ENCODE results near the gene CDH4. TPM values are rescaled to one million over a fixed set of nuclear protein-coding genes. Genes with fewer than 3 reads are reported as not detected.

CDH4 gene
- total RNA-seq, 1 experiment from 2014 or later: not detected

DNA sequence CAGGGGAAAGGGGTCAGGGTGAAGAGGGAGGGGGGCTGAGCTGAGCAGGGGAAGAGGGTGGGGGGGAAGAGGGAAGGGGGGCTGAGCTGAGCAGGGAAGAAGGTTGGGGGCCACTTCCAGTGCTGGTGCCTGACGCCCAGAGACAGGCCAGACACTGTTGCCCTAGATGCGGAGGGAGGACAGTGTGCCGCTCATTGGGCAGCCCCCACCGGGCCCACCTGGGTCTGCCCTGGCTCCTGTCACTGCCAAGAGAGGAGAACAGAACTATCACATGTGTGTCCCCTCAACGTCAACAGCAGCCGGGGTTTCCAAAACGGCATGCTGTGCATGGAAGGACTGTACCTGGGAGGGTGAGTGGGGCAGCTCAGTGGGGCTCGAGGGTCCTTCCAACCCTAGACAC is 342.1 kb downstream of the CDH4 start:
- Histone ChIP-seq H3K27me3 (replicated peaks; ENCODE audit: control insufficient read depth, insufficient read depth, low read length) (no peaks in the 10 kb centered on the region), H3K4me1 (no peaks in the 10 kb centered on the region), H3K9me3 (peaks cover 60% of the 10 kb centered on the region), H3K4me3 (ENCODE audit: low read depth, low read length) (no peak overlapping the region), H3K36me3 (ENCODE audit: control insufficient read depth, insufficient read depth, low read length) (no peaks in the 10 kb centered on the region)
- H3K36me3 Mint-ChIP-seq (ENCODE audit: insufficient read depth, unreplicated experiment): peaks cover 5% of the 10 kb centered on the region
- H3K27ac Mint-ChIP-seq (ENCODE audit: unreplicated experiment): no peak overlapping the region
- BruUV-seq (replicated peaks): no TSS peak
- intact Hi-C loops (cut with micrococcal nuclease; ENCODE audit: unreplicated experiment): no loop called here
- H3K4me1 Mint-ChIP-seq (ENCODE audit: low read depth, unreplicated experiment): no peaks in the 10 kb centered on the region
- ChIA-PET CTCF (no interaction called here), POLR2A (no interaction called here)
- TF ChIP-seq, protein P1, sequence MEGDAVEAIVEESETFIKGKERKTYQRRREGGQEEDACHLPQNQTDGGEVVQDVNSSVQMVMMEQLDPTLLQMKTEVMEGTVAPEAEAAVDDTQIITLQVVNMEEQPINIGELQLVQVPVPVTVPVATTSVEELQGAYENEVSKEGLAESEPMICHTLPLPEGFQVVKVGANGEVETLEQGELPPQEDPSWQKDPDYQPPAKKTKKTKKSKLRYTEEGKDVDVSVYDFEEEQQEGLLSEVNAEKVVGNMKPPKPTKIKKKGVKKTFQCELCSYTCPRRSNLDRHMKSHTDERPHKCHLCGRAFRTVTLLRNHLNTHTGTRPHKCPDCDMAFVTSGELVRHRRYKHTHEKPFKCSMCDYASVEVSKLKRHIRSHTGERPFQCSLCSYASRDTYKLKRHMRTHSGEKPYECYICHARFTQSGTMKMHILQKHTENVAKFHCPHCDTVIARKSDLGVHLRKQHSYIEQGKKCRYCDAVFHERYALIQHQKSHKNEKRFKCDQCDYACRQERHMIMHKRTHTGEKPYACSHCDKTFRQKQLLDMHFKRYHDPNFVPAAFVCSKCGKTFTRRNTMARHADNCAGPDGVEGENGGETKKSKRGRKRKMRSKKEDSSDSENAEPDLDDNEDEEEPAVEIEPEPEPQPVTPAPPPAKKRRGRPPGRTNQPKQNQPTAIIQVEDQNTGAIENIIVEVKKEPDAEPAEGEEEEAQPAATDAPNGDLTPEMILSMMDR (IDR thresholded peaks at IDR 0.05; ENCODE audit: insufficient read depth in 1 of 2, low read depth in 1 of 2, low read length in 1 of 2, severe bottlenecking in 1 of 2, unreplicated experiment in 1 of 2): no peak
- peaks cover 51% of the 10 kb centered on the region for H3K9me3 Mint-ChIP-seq (ENCODE audit: unreplicated experiment)
- H3K27me3 Mint-ChIP-seq (ENCODE audit: insufficient read depth, unreplicated experiment): no peaks in the 10 kb centered on the region
- no peak overlapping the region for H3K4me3 Mint-ChIP-seq (ENCODE audit: unreplicated experiment)
- no peak for DNase-seq

GRCh38 chr20:61595216-61595615 is 343.2 kb downstream of the CDH4 start:
- H3K36me3 Mint-ChIP-seq (ENCODE audit: insufficient read depth, unreplicated experiment): peaks cover 5% of the 10 kb centered on the region
- ChIA-PET POLR2A (no interaction called here), CTCF (no interaction called here)
- Histone ChIP-seq H3K27me3 (replicated peaks; ENCODE audit: control insufficient read depth, insufficient read depth, low read length) (no peaks in the 10 kb centered on the region), H3K4me1 (no peaks in the 10 kb centered on the region), H3K4me3 (ENCODE audit: low read depth, low read length) (no peak overlapping the region), H3K36me3 (ENCODE audit: control insufficient read depth, insufficient read depth, low read length) (no peaks in the 10 kb centered on the region), H3K9me3 (peaks cover 68% of the 10 kb centered on the region)
- H3K4me3 Mint-ChIP-seq (ENCODE audit: unreplicated experiment): no peak overlapping the region
- no peaks in the 10 kb centered on the region for H3K4me1 Mint-ChIP-seq (ENCODE audit: low read depth, unreplicated experiment)
- DNase-seq: no peak
- no peak overlapping the region for H3K27ac Mint-ChIP-seq (ENCODE audit: unreplicated experiment)
- intact Hi-C loops (cut with micrococcal nuclease; ENCODE audit: unreplicated experiment): no loop called here
- peaks cover 51% of the 10 kb centered on the region for H3K9me3 Mint-ChIP-seq (ENCODE audit: unreplicated experiment)
- TF ChIP-seq, protein P1 (IDR thresholded peaks at IDR 0.05; ENCODE audit: insufficient read depth in 1 of 2, low read depth in 1 of 2, low read length in 1 of 2, severe bottlenecking in 1 of 2, unreplicated experiment in 1 of 2): no peak
- peaks cover 5% of the 10 kb centered on the region for H3K27me3 Mint-ChIP-seq (ENCODE audit: insufficient read depth, unreplicated experiment)
- BruUV-seq (replicated peaks): no TSS peak

DNA sequence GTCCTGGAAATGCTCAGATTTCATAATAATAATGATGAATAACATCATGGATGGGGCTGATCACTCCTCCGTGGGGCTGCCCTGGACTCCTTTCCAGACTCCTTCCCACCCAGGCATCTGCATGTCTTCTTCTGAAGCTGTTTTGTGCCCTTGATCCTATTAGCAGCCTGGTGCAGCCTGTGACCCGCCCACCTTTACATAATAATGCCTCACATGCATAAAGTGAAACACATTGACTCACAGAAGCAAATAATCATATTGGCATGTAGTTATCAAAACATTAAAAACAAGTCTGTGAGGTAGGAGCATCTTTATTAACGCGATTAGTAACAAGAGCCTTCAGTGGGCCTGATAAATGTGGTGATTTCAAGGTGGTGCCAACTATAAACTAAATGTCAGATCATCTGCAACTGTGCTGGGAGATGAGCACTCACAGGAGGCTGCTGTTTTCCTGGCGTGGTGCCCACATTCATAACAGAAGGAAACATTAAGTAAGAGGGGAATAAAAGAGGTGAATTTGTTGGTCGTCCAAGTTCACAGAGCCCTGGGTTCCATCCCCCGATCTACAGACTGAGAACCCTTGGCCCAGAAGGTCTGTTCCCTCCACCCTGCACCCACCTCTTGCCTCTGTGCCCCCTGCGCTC is 344.7 kb downstream of the CDH4 start:
- intact Hi-C loops (cut with micrococcal nuclease; ENCODE audit: unreplicated experiment): no loop called here
- CTCF ChIA-PET: no interaction called here
- H3K9me3 Mint-ChIP-seq (ENCODE audit: unreplicated experiment): peaks cover 42% of the 10 kb centered on the region
- H3K27ac Mint-ChIP-seq (ENCODE audit: unreplicated experiment): no peak overlapping the region
- Histone ChIP-seq H3K36me3 (ENCODE audit: control insufficient read depth, insufficient read depth, low read length) (no peaks in the 10 kb centered on the region), H3K27me3 (replicated peaks; ENCODE audit: control insufficient read depth, insufficient read depth, low read length) (no peaks in the 10 kb centered on the region), H3K4me3 (ENCODE audit: low read depth, low read length) (no peak overlapping the region), H3K9me3 (peaks cover 78% of the 10 kb centered on the region), H3K4me1 (no peaks in the 10 kb centered on the region)
- DNase-seq: no peak
- peaks cover 5% of the 10 kb centered on the region for H3K36me3 Mint-ChIP-seq (ENCODE audit: insufficient read depth, unreplicated experiment)
- POLR2A ChIA-PET: no interaction called here
- TF ChIP-seq, protein P1 (IDR thresholded peaks at IDR 0.05; ENCODE audit: insufficient read depth in 1 of 2, low read depth in 1 of 2, low read length in 1 of 2, severe bottlenecking in 1 of 2, unreplicated experiment in 1 of 2): no peak
- no peak overlapping the region for H3K4me3 Mint-ChIP-seq (ENCODE audit: unreplicated experiment)
- no TSS peak for BruUV-seq (replicated peaks)
- no peaks in the 10 kb centered on the region for H3K4me1 Mint-ChIP-seq (ENCODE audit: low read depth, unreplicated experiment)
- H3K27me3 Mint-ChIP-seq (ENCODE audit: insufficient read depth, unreplicated experiment): peaks cover 8% of the 10 kb centered on the region
